Cerebellar cortex (tissue), 1 donor: ENCODE results near the gene GARIN5B.
"Not testable (repeated sequence)": the region's sequence is repeated elsewhere in the genome, so short reads cannot be mapped to it uniquely, and the experiment has no call there.

Experiments
- DNase-seq: peaks from one replicate; pipeline ENCODE4 v3.0.0-alpha.2; 2015; ENCODE audit warnings: low spot score

Gene GARIN5B

DNA sequence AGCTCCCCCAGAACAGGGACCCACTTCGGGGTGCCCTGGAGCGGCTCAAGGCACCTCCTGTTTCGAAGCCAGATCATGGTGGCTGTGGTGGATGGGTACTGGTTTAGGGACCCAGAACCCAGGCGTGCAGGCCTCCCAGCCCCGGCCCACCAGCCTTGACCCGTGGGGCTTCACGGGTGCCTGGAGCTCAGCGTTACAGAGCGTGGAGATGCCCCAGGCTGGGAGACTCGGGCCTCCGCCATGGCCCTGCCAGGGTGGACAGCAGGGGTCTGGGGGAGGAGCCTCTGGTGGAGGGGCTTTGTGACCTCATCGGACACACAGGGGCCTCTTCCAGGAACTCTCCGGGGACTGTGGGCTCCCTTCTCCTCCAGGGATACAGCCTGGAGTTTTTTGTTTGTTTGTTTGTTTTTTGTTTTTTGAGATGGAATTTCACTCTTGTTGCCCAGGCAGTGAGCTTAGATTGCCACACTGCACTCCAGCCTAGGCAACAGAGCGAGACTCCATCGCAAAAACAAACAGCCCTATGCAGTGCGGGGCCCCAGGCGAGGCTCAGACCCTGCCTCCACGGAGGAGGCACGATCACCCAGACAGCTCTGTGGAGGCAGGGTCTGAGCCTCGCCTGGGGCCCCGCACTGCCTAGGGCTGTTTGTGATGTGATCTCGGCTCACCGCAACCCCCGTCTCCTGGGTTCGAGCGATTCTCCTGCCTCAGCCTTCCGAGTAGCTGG lies at the start of gene GARIN5B:
Gene GARIN5B (minus strand): TSS at position 271 of the 727 bp plus-strand sequence. CDS start 194 bp downstream, at position 77.
- no peak for DNase-seq

DNA sequence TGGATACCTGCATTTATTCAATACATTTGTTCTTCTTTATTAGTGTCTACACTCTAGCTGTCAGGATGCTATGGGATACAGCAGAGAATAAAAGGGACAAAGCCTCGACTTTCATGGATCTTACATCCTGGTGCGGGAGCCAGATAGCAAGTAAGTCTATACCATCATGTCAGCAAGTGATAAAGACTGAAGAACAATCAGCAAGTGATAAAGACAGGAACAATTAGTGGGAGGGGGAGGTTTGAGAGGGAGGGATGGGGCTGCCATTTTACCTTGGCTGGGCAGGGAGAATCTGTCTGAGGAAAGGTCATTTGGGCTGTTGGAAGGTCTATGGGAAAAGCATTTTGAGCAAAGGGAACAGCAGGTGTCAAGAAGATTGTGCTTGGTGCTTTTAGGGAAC lies 47.1 kb upstream of the GARIN5B start:
- DNase-seq: no peak

DNA sequence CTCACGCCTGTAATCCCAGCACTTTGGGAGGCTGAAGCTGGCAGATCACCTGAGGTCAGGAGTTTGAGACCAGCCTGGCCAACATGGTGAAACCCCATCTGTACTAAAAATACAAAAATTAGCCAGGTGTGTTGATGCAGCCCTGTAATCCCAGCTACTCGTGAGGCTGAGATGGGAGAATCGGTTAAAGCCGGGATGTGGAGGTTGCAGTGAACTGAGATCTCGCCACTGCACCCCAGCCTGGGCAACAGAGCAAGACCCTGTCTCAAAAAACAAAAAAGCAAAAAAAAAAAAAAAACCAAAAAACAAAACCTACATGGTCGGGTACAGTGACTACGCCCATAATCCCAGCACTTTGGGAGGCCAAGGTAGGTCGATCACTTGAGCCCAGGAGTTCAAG lies 46.1 kb upstream of the GARIN5B start:
- DNase-seq: not testable (repeated sequence)

DNA sequence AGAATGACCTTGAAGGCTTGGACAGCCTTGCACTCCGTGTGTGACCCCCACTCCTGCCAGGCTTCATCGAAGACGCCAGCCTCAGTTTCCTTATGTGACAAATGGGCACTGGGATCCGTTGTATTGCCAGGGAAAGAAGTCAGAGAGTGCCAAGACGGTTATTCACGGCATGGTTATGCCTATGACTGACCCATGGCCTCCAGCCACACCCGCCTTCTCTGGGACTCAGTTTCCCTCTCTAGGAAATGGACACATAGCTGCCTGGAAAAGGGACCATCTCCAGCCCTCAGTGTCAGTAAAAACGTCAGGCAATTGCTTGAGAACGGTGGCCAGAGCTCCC lies 45.4 kb upstream of the GARIN5B start:
- no peak for DNase-seq

DNA sequence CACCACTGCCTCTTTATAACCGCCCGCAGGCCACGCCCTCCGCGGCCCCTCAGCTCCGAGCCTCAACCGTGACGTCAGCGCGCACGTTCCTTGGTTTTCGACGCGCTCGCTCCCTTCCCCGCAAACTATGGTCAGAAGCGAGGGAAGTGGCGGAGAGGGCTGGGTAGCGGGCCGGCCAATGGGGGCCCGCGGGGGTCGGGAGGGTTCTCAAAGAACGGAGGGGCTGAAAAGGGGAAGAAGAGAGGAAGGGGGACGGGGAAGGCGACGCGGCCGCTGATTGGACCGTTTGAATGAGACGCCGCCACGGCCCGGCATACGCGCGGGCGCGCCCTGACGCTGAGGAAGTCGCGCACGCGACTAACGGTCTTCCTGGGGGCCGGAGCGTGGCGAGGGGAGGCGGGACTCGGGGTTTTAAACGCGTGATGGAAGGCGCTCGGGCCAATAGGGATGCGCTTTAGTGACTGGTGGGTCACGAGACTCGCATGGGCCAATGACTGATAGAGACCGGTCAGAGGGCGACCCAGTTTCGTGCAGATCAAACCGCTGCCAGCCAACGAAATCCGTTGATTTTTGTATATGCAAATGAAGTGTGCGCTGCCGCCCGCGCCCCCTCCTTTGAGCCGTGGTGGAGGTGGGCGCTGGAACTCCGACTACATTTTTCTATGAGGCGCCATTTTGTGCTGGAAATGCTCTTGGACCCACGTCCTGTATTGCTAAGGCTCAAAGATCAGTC lies 44.9 kb upstream of the GARIN5B start:
- peak; percentile 100 for DNase-seq

DNA sequence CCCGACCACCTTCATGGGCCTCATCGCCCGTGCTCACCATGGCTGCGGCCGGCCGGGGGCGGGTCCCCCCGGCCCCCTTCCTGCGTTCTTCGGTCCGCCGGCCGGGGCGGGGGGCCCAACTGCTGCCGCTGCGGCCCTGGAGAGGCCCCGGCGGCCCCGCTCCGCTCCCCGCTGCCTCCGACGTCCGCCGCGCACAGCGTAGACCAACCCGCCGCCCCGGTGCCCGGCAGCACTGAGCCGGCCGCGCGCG lies 44.4 kb upstream of the GARIN5B start, which contains the start of gene UBE2S:
Gene UBE2S (minus strand): TSS at position 239 of the 250 bp plus-strand sequence. CDS start 199 bp downstream, at position 40.
- not testable (repeated sequence) for DNase-seq

DNA sequence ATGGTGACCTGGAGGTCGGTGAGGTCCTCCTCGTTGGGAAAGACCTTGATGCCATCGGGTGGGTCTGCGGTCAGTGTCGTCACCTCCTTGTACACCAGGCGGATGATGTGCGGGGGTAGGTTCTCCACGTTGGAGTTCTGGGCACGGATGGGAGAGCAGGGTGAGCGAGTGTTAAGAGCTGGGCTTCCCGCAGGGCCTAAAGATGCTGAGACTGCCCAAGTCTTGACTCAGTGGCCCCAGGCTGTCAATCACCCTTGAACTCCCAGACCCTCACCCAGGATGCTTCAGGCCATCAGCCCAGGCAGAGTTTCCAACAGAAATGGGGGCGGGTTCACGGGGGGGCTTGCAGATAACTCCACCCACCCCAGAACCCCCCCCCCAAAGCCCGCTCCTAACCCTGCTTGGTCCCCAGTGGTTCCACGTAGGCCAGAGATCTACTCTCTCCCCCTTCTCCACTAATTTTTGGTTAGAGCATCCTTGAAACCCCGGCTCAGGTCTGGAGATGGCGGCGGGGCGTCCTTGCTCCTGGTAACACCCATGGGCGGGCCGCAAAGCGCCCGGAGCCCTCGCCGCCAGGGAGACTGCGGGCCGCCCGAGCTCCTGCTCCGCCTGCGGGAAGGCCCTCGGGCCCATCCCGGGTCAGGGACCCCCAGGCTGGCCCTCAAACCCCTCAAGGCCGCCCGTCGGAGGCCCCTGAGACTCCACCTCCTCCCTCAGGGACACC lies 43.9 kb upstream of the GARIN5B start:
- no peak for DNase-seq

DNA sequence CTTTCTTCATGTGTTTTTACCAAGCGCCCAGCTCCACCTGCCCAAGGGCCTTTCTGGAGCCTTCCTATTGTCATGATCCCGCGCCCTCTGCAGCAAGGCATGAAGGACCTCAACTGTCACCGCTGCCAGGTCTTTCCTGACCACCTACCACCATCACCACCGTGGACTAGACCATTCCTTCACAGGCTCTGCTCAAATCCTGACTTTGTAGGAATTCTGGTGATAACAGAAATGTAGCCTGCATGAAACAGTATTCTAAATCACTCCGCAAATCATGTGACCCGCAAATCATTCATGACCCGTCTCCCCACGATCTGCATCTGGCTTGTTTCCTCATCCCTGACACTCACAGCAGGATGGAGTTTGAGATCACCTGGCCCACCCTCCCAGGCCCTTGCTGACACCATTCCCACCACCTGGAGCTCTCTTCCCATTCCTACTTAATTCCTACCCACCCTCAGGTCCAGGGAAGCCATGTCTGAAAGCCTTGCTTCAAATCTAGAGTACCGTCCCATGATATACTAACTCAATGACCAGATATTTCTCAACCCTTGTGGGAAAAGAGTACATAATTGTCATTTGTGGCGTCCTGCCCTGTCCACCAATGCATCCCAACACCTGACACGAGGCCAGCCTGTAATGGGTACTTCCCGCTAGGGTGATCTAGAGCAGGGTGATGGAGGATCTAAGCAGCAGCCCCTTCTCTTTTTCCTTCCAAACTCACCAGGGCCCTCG lies 43.2 kb upstream of the GARIN5B start:
- no peak for DNase-seq

DNA sequence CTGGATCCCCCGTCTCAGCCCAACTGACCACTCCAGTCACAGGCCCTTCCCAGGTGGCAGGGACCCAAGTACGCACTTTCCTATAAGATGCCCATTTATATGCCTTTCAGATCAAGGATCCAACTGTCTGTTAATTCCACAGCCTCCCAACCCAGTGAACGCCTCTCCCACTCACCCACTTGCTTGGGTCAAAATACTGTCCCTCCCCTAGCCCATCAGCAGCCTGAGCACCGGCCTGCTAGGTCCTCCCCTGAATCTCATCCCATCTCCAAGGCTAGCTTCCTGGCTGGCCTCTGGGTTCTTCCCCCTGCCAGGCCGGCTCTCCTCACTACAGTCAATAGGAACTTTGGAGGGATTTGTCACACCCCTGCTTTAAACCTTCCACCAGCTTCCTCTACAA lies 42.6 kb upstream of the GARIN5B start:
- no peak for DNase-seq

DNA sequence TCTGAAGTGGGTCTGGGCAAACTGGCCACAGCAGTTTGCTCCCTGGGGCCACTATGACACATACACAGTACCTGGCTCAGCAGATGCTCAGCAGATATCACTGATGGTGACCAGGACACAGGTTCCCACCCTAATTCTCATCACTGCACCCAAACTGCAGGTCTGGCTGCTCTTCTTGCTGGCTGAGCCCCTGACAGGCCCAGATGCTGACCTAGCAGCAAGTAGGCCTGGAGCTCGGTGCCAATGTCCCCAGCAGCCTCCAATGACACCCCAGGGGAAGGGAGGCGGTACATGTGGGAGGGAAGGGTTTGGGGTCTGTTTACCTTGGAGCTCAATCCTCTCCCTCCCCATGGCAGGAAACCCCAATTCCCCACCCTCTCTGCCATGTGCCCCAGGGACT lies 39.4 kb upstream of the GARIN5B start:
- DNase-seq: no peak

DNA sequence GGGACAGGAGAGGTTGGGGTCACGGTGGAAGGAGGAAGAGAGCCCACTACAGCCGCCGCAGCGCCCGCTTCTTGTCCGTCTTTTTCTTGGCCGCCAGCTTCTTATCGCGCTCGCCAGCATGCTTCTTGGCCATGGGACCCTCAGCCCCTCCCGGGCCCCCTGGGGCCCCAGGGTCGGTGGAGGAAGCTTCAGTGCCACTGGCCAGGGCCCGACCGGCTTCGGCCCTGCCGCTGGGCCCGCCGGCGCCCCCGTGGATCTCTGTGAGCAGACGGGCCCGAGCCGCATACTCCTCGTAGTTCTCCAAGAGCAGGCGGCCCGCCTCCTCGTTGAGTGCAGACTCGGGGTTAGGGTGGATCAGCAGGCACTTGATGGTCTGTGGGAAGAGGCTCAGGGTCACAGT lies 38.3 kb upstream of the GARIN5B start:
- not testable (repeated sequence) for DNase-seq

DNA sequence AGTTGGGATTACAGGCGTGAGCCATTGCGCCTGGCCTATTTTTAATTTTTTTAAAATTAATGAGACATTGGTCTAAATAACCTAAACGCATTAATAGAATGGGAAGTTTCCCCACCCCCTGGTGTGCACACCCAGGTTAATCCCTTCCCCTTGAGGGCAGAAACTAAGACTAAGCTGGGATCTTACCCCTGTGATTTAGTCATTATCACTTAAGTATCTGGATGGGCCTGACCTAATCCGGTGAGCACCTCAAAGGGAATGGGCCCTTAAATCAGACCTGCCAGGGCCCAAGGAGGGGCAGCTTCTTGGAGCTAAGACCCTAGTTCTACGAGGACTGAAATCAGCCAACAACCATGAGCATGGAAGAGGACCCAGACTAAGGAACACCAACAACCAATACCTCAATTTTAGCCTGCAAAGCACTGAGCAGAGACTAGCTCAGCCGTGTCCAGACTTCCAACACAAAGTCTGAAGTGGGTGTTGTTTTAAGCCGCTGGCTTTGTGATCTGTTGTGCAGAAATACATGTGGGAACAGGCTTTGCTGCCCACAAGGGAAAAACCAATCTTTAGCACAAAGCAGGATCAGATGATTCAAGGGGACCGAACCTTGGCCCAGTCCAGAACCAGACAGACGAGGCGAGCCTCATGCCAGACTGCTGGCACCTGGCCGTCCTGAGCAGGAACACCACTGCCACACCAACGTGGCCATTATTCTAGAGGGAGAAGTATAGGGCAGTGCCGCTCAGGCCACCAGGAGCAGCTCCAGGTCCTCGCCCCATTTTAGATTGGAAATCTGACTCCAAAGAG lies 37.4 kb upstream of the GARIN5B start:
- no peak for DNase-seq

DNA sequence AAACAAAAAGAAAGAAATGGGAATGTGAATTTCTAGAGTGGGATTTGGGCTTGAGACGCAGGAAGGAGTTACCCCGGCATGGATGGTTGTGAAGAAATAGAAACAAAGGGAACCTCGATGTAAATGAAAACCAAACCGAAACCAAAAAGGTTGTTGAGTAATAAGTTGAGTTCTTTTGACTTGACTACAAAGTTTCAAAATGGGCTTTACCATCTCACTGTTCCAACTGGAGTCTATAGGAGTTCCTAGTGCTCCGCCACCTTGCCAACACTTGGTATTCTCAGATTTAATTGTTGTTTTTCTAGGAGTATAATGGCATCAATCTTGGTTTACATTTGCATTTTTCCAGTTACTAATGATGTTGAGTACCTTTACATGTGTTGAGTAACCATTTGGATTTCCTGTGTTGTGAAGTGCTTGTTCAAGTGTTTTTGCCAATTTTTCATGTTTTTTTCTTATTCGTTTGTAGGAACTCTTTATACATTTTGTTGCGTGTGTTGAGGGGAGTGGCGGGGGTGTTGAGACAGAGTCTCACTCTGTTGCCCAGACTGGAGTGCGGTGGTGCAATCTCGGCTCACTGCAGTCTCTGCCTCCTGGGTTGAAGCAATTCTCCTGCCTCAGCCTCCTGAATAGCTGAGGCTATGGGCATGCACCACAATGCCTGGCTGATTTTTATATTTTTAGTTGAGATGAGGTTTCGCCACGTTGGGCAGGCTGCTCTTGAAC lies 35.3 kb upstream of the GARIN5B start:
- DNase-seq: no peak

DNA sequence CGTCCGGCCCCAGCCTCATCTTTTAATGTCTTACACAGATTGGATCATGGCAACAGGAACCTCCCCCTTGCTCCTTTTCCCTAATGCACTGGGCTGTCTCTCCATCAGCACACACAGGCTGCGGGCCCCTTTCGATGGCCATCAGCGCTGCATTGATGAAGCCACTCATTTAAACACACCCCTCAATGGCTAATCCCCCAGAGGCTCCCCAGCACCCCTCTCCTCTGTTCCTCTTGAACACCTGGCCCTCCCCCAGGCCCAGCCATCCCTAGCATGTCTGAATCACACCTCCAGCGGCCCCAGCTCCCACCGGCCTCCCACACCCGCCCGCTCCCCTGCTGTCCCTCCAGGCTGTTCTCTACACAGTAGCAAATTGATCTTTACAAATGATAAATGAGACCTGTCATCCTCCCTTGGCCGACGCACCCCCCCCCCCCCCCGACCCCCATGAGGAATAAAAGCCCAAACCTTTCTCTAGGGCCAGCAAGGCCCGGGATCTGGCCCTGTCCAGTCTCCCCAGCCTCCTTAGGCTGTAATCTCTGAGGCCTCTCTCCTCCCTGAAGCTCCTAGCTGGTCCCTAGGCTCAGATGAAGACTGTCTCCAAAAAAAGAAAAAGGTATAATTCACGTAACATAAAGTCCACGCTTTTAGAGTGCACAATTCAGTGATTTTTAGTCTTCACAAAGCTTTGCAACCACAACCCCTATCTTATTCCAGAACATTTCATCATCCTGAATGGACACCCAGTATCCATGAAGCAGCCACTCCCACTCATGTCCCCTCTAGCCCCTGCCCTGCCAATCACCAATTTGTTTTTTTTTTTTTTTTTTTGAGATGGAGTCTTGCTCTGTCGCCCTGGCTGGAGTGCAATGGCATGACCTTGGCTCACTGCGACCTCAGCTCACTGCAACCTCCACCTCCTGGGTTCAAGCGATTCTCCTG lies 30.0 kb upstream of the GARIN5B start:
- peak; percentile 14 for DNase-seq

DNA sequence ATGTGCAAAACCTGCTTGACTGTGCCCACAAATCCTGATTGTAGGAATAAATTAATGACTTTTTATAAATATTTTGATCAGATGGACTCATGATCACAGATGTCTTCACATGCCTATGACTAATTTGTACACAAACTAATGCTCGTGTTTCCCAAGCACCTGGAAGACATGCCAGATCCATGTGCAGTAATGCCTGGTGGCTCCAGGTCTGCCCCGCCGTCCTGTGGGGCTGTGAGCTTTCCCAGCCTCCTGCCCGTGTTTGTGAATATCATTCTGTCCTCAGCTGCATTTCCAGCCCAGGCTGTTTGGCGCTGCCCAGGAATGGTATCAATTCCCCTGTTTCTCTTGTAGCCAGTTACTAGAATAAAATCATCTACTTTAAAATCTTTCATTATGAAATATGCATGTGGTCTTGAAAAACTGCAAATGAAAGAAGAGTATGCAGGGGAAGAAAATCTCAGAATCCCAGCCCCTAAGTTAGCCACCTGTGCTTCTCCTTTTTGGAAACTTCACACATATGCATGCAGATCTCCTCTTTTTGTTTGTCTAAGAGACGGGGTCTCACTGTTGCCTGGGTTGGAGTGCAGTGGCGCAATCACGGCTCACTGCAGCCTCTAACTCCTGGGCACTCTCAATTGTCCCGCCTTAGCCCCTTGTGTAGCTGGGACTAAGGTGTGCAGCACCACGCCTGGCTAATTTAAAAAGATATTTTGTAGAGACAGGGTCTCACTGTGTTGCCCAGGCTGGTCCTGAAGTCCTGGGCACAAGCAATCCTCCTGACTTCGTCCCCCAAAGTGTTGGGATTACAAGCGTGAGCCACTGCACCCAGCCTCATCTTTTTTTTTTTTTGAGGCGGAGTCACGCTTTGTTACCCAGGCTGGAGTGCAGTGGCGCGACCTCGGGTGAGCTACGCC lies 28.9 kb upstream of the GARIN5B start:
- no peak for DNase-seq

DNA sequence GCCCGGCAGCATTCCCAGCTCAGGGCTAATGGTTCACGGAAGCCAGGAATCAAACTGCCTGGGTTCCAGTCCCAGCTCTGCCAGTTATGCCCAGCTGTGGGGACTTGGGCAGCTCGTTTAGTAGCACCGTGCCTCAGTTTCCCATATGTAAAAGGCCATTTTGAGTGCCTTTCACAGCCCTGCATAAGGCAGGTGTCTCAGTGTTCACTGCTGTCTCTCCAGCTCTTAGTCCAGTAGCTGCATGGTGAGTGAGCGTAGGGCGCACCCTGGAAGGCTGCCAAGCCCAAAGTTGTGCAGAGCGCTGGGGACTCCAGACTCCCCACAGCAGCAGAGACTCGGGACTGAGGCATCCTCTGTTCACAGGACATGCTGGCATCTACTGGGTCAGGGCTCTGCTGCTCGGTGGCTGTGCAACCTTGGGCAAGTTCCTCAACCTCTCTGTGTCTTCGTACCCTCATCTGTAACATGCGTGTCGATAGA lies 28.2 kb upstream of the GARIN5B start:
- DNase-seq: no peak

DNA sequence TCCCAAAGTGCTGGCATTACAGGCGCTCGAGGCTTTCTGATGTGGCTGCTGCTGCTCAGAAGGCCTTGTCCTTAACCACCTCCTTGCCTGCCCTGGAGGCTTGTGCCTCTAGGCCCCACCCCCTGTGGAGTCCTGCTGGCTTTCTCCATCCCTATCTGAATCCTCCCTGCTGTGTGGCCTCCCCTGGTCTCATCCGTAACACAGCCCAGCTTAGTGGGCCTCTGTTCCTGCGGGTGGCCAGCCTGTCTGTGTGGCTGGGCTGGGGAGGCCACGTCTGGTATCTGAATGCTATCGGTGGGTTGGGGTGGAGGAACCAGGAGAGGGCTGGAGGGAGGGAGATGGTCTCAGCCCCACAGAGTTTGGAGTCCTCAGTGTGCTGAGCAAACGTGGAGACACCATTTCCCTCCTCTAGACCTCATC lies 27.4 kb upstream of the GARIN5B start:
- no peak for DNase-seq
